K562 (cell line): ENCODE results near the gene DNAH10. TPM values are rescaled to one million over a fixed set of nuclear protein-coding genes. Genes with fewer than 3 reads are reported as not detected.

Source experiments
- ATAC-seq: fragments of 200-7000 bp; cut with Tn5 transposase; 3 replicates; pipeline ENCODE4 v1.9.1; 2020; ENCODE audit warnings: moderate library complexity
- BruUV-seq: library from RNA; stranded (reverse); fragments of 400-500 nt; replicated peaks from 2 replicates; lab custom pipeline; 2021; lab: Mats Ljungman, UMichigan
- CTCF ChIA-PET: fragments of 300-600 bp; formaldehyde crosslinking; extraction: SDS; loops from one replicate; lab custom pipeline; 2021; ENCODE audit warnings: low intra/inter-chr PET ratio; lab: Yijun Ruan, JAX
- POLR2A ChIA-PET: fragments of 300-600, 350-650 bp; sonication (Branson Sonifier 250); formaldehyde crosslinking; extraction: SDS; loops from one replicate; lab custom pipeline; 2021; ENCODE audit warnings: antibody characterized with exemption, inconsistent platforms; lab: Yijun Ruan, JAX
- DNase-seq, 4 experiments: peaks; one replicate each; pipeline versions ENCODE4 v3.0.0 to v3.0.0-alpha.2; 2011 to 2018; ENCODE audit warnings: low spot score in 3 of 4, mixed read lengths in 3 of 4; ENCODE audit errors: extremely low read depth in 1 of 4
- FAIRE-seq: peaks from 2 replicates; lab custom pipeline; 2011; peaks lifted over from hg19 to GRCh38; lab: Jason Lieb, UNC
- H2AFZ ChIP-seq: 2 replicates; pipeline ENCODE4 v1.6.0; 2011; ENCODE audit warnings: low read depth, low read length, control low read depth, inconsistent platforms
- H3K27ac ChIP-seq: fragments of 200-600 bp; 3 replicates; pipeline ENCODE4 v1.8.0; 2011; ENCODE audit warnings: low read depth, mild to moderate bottlenecking, control low read depth, inconsistent platforms, low read length, moderate library complexity, mixed read lengths; ENCODE audit errors: extremely low read depth
- H3K27me3 ChIP-seq, 2 experiments: fragments of 300-600 bp in 1 of 2; 2 replicates in 1 of 2; 3 replicates in 1 of 2; pipeline versions ENCODE4 v1.6.0 to v1.8.0; 2011; ENCODE audit warnings: inconsistent platforms in 2 of 2, low read length in 2 of 2, mild to moderate bottlenecking in 1 of 2, mixed read lengths in 1 of 2, moderate library complexity in 1 of 2; ENCODE audit not compliant: control insufficient read depth in 2 of 2, insufficient read depth in 2 of 2
- H3K36me3 ChIP-seq: fragments of 300-600 bp; 3 replicates; pipeline ENCODE4 v1.8.0; 2011; ENCODE audit warnings: mild to moderate bottlenecking, low read length, inconsistent platforms; ENCODE audit not compliant: control insufficient read depth, insufficient read depth
- H3K4me1 ChIP-seq, 2 experiments: fragments of 200-600 bp in 1 of 2; replicated peaks in 1 of 2; 2 replicates in 1 of 2; 3 replicates in 1 of 2; pipeline versions ENCODE4 v1.5.1 to v1.8.0; 2011; ENCODE audit warnings: inconsistent platforms in 2 of 2, low read length in 2 of 2, mild to moderate bottlenecking in 1 of 2, mixed read lengths in 1 of 2, moderate library complexity in 1 of 2; ENCODE audit not compliant: control insufficient read depth in 2 of 2, insufficient read depth in 2 of 2
- H3K4me2 ChIP-seq: 2 replicates; pipeline ENCODE4 v1.6.1; 2011; ENCODE audit warnings: low read length, control low read depth, inconsistent platforms, mixed read lengths; ENCODE audit not compliant: insufficient read depth
- H3K4me3 ChIP-seq: fragments of 200-600 bp; sonication (generic), shearing (Covaris generic); 2 replicates; pipeline ENCODE4 v1.5.1; 2016; ENCODE audit warnings: control low read depth, inconsistent platforms
- H3K79me2 ChIP-seq: fragments of 200-600 bp; 3 replicates; pipeline ENCODE4 v1.8.0; 2011; ENCODE audit warnings: low read length, inconsistent platforms; ENCODE audit not compliant: control insufficient read depth, insufficient read depth
- H3K9ac ChIP-seq, 2 experiments: 2 replicates each; pipeline versions ENCODE4 v1.6.0 to v1.6.1; 2011; ENCODE audit warnings: low read depth in 2 of 2, low read length in 2 of 2, control low read depth in 1 of 2, inconsistent platforms in 1 of 2, mild to moderate bottlenecking in 1 of 2, mixed read lengths in 1 of 2; ENCODE audit not compliant: insufficient read depth in 1 of 2
- H3K9me1 ChIP-seq: one replicate; pipeline ENCODE4 v1.6.0; 2011; ENCODE audit warnings: inconsistent platforms, mild to moderate bottlenecking, low read length, moderate library complexity; ENCODE audit not compliant: control insufficient read depth, insufficient read depth
- H3K9me3 ChIP-seq: replicated peaks from 2 replicates; pipeline ENCODE4 v1.5.1; 2011; ENCODE audit warnings: low read depth, low read length, inconsistent platforms; ENCODE audit not compliant: control insufficient read depth, insufficient read depth
- H4K20me1 ChIP-seq: replicated peaks from 2 replicates; pipeline ENCODE4 v1.6.1; 2011; ENCODE audit warnings: low read length, inconsistent platforms, mixed read lengths; ENCODE audit not compliant: control insufficient read depth, insufficient read depth
- ARHGAP35 ChIP-seq: fragments of 450-650 bp; IDR thresholded peaks from 2 replicates; pipeline ENCODE4 v1.6.1; 2018; ENCODE audit not compliant: partially characterized antibody
- DNMT1 ChIP-seq: fragments of 450-650 bp; IDR thresholded peaks from 2 replicates; pipeline ENCODE4 v1.6.1; 2016; ENCODE audit warnings: antibody characterized with exemption, mild to moderate bottlenecking
- HLTF ChIP-seq: fragments of 450-650 bp; IDR thresholded peaks from 2 replicates; pipeline ENCODE4 v1.6.1; 2016
- NFYB ChIP-seq: IDR thresholded peaks from 2 replicates; pipeline ENCODE4 v1.6.1; 2011; ENCODE audit warnings: mild to moderate bottlenecking, moderate library complexity; ENCODE audit not compliant: insufficient read length; ENCODE audit errors: extremely low read depth
- PML ChIP-seq: IDR thresholded peaks from 2 replicates; pipeline ENCODE4 v1.6.1; 2012; ENCODE audit warnings: low read length, inconsistent platforms
- RCOR1 ChIP-seq, 2 experiments: IDR thresholded peaks; 2 replicates each; pipeline ENCODE4 v1.6.1; 2012; ENCODE audit warnings: low read depth in 2 of 2, low read length in 2 of 2, borderline replicate concordance in 1 of 2, improper control_type of control experiment in 1 of 2
- RHOXF2B ChIP-seq: fragments of 250-450 bp; sonication (Bioruptor Pico); conservative IDR thresholded peaks from 2 replicates; pipeline ENCODE4 v1.5.1; 2021
- SP1 ChIP-seq: sonication (generic); formaldehyde crosslinking; IDR thresholded peaks from 2 replicates; pipeline ENCODE4 v1.8.1; 2022; ENCODE audit warnings: mild to moderate bottlenecking, missing genetic modification reagents
- XRCC3 ChIP-seq: fragments of 450-650 bp; IDR thresholded peaks from 2 replicates; pipeline ENCODE4 v1.6.1; 2017; ENCODE audit warnings: mild to moderate bottlenecking, moderate library complexity
- ZNF121 ChIP-seq: sonication (generic); formaldehyde crosslinking; conservative IDR thresholded peaks from 2 replicates; pipeline ENCODE4 v1.8.0; 2022; ENCODE audit warnings: missing genetic modification reagents
- ZNF253 ChIP-seq: fragments of 250-450 bp; sonication (Bioruptor Pico); conservative IDR thresholded peaks from 2 replicates; pipeline ENCODE4 v1.6.1; 2021; ENCODE audit warnings: mild to moderate bottlenecking
- ZNF274 ChIP-seq: IDR thresholded peaks from 2 replicates; pipeline ENCODE4 v1.6.1; 2011; ENCODE audit warnings: low read depth, mild to moderate bottlenecking, low read length, moderate library complexity, borderline replicate concordance
- ZNF384 ChIP-seq: IDR thresholded peaks from 2 replicates; pipeline ENCODE4 v1.6.1; 2012; ENCODE audit warnings: low read depth, low read length, improper control_type of control experiment
- ZNF551 ChIP-seq: fragments of 250-450 bp; sonication (Bioruptor Pico); IDR thresholded peaks from 2 replicates; pipeline ENCODE4 v1.5.0; 2021; ENCODE audit warnings: mild to moderate bottlenecking, moderate library complexity
- ZSCAN29 ChIP-seq: fragments of 450-650 bp; IDR thresholded peaks from 2 replicates; pipeline ENCODE4 v1.6.1; 2017
- WGBS: fragments of 100-300 bp; shearing (Covaris generic); methylation state at CpG from one replicate; pipeline ENCODE4 v1.1.6; 2016; ENCODE audit warnings: low coverage, mixed read lengths; ENCODE audit not compliant: insufficient coverage; ENCODE audit errors: missing lambda C conversion rate; 5-methylcytosine and 5-hydroxymethylcytosine counted together
- in situ Hi-C: fragments of 300-500 bp; cut with MboI; formaldehyde crosslinking; loops from 4 replicates; pipeline ENCODE4 v1.15.0; 2018; ENCODE audit warnings: inconsistent platforms, mixed read lengths
- intact Hi-C: fragments of 100-400 bp; cut with micrococcal nuclease; formaldehyde crosslinking; loops from 2 replicates; pipeline ENCODE4 v1.14.2; 2022
- polyA plus RNA-seq, 8 experiments: library from polyadenylated mRNA; depleted of rRNA in 4 of 8; stranded (reverse) in 5 of 8; unstranded in 3 of 8; fragments of >200 nt; fragmentation: Nextera tagmentation in 2 of 8; fragmentation: Illumina TruSeq in 1 of 8; extraction: Ambion mirVana in 2 of 8; extraction: Trizol in 1 of 8; gene quantifications; 2 replicates each; pipeline versions ENCODE4 v1.2.1 to v1.2.3, GENCODE V29; 2011 to 2014; ENCODE audit warnings: inconsistent platforms in 1 of 8, missing spikeins in 1 of 8
- total RNA-seq, 7 experiments: library from RNA; depleted of rRNA in 6 of 7; stranded (reverse); fragments of >200 nt in 6 of 7; fragmentation: Illumina TruSeq in 2 of 7; extraction: Trizol in 2 of 7; gene quantifications; 2 replicates each; pipeline versions ENCODE4 v1.2.1 to v1.2.3, GENCODE V29; 2011 to 2021; ENCODE audit warnings: low replicate concordance in 1 of 7
- TF ChIP-seq, protein P1 (sequence below): fragments of 450-650 bp; IDR thresholded peaks from 2 replicates; pipeline ENCODE4 v1.6.1; 2017; ENCODE audit warnings: antibody characterized with exemption
- TF ChIP-seq, protein P2 (sequence below): fragments of 450-650 bp; IDR thresholded peaks from 2 replicates; pipeline ENCODE4 v1.6.1; 2016; ENCODE audit warnings: antibody characterized with exemption

DNAH10 gene
- total and polyA plus RNA-seq, 9 of the 15 experiments (the other 6 are each of a cell fraction or from before 2014, with no cell fraction given): 0.01 to 0.06 (median 0.04) TPM; not detected in 1

DNA sequence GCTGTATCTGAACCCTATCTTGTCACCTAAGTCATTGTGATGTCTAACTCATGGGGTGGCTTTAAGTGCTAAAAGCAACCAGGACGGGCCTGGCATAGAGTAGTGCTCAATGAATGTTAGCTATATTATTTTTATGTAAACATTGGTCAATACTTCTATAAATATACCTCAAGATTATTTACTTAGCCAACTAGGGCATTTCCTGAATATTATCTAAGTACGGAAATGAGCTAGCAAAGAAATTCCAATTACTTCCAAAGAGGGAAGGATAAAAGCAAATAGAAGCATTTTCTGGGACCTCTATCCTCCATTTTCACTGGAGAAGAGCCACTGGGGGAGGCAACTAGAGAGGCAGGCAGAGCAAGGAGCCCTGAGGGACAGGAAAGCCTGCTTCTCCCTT, 189.9 kb downstream of the DNAH10 start:
- WGBS: 45% methylated on average over 2 of the region's 2 CpGs

More for the DNA sequence above, 189.9 kb downstream of the DNAH10 start:
- ATAC-seq (no peak), DNase-seq (no peak), FAIRE-seq (no peak)
- Histone ChIP-seq H3K27ac (no peak overlapping the region), H3K9ac (no peak overlapping the region), H3K4me1 (peaks cover 8 to 9% of the 10 kb centered on the region in 2 experiments; a peak in 4 of 5 replicates), H3K9me1 (no peaks in the 10 kb centered on the region), H3K79me2 (no peaks in the 10 kb centered on the region), H3K9me3 (no peaks in the 10 kb centered on the region), H3K4me2 (no peak overlapping the region), H4K20me1 (no peaks in the 10 kb centered on the region), H2AFZ (no peak overlapping the region), H3K27me3 (no peaks in the 10 kb centered on the region), H3K36me3 (no peaks in the 10 kb centered on the region), H3K4me3 (no peak overlapping the region)
- BruUV-seq: no TSS peak
- POLR2A ChIA-PET: interaction anchor here (1.0 kb wide), 2 partner anchors 10 to 13 kb away, joined by 3 to 5 read pairs; no protein-coding TSS in a partner anchor
- TF ChIP-seq RHOXF2B (CRISPR knock-in tag) (no peak), ZNF274 (no peak), ZSCAN29 (no peak), ARHGAP35 (no peak), SP1 (CRISPR knock-in tag) (no peak), PML (no peak), ZNF121 (CRISPR knock-in tag) (no peak), HLTF (no peak), NFYB (no peak), ZNF551 (CRISPR knock-in tag) (no peak), DNMT1 (no peak), ZNF384 (no peak), RCOR1 (IDR thresholded peaks at IDR 0.05; ENCODE audit: borderline replicate concordance in 1 of 2, low read depth in 2 of 2, low read length in 2 of 2) (no peak), XRCC3 (no peak), ZNF253 (no peak)
- TF ChIP-seq, protein P1, sequence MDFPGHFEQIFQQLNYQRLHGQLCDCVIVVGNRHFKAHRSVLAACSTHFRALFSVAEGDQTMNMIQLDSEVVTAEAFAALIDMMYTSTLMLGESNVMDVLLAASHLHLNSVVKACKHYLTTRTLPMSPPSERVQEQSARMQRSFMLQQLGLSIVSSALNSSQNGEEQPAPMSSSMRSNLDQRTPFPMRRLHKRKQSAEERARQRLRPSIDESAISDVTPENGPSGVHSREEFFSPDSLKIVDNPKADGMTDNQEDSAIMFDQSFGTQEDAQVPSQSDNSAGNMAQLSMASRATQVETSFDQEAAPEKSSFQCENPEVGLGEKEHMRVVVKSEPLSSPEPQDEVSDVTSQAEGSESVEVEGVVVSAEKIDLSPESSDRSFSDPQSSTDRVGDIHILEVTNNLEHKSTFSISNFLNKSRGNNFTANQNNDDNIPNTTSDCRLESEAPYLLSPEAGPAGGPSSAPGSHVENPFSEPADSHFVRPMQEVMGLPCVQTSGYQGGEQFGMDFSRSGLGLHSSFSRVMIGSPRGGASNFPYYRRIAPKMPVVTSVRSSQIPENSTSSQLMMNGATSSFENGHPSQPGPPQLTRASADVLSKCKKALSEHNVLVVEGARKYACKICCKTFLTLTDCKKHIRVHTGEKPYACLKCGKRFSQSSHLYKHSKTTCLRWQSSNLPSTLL: no peak
- TF ChIP-seq, protein P2, sequence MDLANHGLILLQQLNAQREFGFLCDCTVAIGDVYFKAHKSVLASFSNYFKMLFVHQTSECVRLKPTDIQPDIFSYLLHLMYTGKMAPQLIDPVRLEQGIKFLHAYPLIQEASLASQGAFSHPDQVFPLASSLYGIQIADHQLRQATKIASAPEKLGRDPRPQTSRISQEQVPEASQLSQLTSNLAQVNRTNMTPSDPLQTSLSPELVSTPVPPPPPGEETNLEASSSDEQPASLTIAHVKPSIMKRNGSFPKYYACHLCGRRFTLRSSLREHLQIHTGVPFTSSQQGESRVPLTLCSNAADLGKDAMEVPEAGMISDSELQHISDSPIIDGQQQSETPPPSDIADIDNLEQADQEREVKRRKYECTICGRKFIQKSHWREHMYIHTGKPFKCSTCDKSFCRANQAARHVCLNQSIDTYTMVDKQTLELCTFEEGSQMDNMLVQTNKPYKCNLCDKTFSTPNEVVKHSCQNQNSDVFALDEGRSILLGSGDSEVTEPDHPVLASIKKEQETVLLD: no peak
- CTCF ChIA-PET: no interaction called here
- in situ Hi-C loops (no loop called here), intact Hi-C loops (no loop called here)
